Measurements from ENCODE around the gene CYFIP1.

CYFIP1 gene

GRCh38 chr15:22903427-22903826 lies 76.7 kb downstream of the CYFIP1 start:
- H3K36me3 ChIP-seq (ENCODE audit: low read length), result no peaks in the 10 kb centered on the region
- H3K4me2 ChIP-seq (ENCODE audit: low read depth, low read length, poor library complexity, severe bottlenecking), result no peak overlapping the region
- no peak overlapping the region for H3K9ac ChIP-seq (ENCODE audit: low read length)
- no peaks in the 10 kb centered on the region for H3F3A ChIP-seq (ENCODE audit: insufficient read depth)
- no peaks in the 10 kb centered on the region for H3K9me2 ChIP-seq (replicated peaks; ENCODE audit: insufficient read depth, low read length)
- H3K27ac ChIP-seq (ENCODE audit: low read depth, low read length), result no peak overlapping the region
- no peak for TF ChIP-seq CTCF (IDR thresholded peaks at IDR 0.05; ENCODE audit: insufficient read depth, low read length, poor library complexity, severe bottlenecking)
- TF ChIP-seq EZH2phosphoT487 (conservative IDR thresholded peaks at IDR 0.05; ENCODE audit: low read length), result no peak
- no peak overlapping the region for H2AFZ ChIP-seq (ENCODE audit: low read depth, low read length, severe bottlenecking)
- no peaks in the 10 kb centered on the region for H4K20me1 ChIP-seq (ENCODE audit: low read depth, low read length)
- H3K4me3 ChIP-seq (ENCODE audit: insufficient read depth, low read length, poor library complexity, severe bottlenecking), result no peak overlapping the region
- H3K79me2 ChIP-seq (ENCODE audit: insufficient read depth, low read length), result no peaks in the 10 kb centered on the region
- no peaks in the 10 kb centered on the region for H3K27me3 ChIP-seq (ENCODE audit: low read length)
- no peaks in the 10 kb centered on the region for H3K9me3 ChIP-seq (ENCODE audit: insufficient read depth, low read length)

GRCh38 chr15:22902981-22903380 lies 77.2 kb downstream of the CYFIP1 start:
- H3K9me2 ChIP-seq (replicated peaks; ENCODE audit: insufficient read depth, low read length), result no peaks in the 10 kb centered on the region
- H3K27ac ChIP-seq (ENCODE audit: low read depth, low read length), result no peak overlapping the region
- no peak overlapping the region for H3K9ac ChIP-seq (ENCODE audit: low read length)
- H4K20me1 ChIP-seq (ENCODE audit: low read depth, low read length), result no peaks in the 10 kb centered on the region
- no peak overlapping the region for H3K4me2 ChIP-seq (ENCODE audit: low read depth, low read length, poor library complexity, severe bottlenecking)
- no peak for TF ChIP-seq CTCF (IDR thresholded peaks at IDR 0.05; ENCODE audit: insufficient read depth, low read length, poor library complexity, severe bottlenecking)
- TF ChIP-seq EZH2phosphoT487 (conservative IDR thresholded peaks at IDR 0.05; ENCODE audit: low read length), result no peak
- H3K36me3 ChIP-seq (ENCODE audit: low read length), result no peaks in the 10 kb centered on the region
- no peak overlapping the region for H3K4me3 ChIP-seq (ENCODE audit: insufficient read depth, low read length, poor library complexity, severe bottlenecking)
- H3K9me3 ChIP-seq (ENCODE audit: insufficient read depth, low read length), result no peaks in the 10 kb centered on the region
- H2AFZ ChIP-seq (ENCODE audit: low read depth, low read length, severe bottlenecking), result no peak overlapping the region
- no peaks in the 10 kb centered on the region for H3F3A ChIP-seq (ENCODE audit: insufficient read depth)
- H3K27me3 ChIP-seq (ENCODE audit: low read length), result no peaks in the 10 kb centered on the region
- H3K79me2 ChIP-seq (ENCODE audit: insufficient read depth, low read length), result no peaks in the 10 kb centered on the region

DNA sequence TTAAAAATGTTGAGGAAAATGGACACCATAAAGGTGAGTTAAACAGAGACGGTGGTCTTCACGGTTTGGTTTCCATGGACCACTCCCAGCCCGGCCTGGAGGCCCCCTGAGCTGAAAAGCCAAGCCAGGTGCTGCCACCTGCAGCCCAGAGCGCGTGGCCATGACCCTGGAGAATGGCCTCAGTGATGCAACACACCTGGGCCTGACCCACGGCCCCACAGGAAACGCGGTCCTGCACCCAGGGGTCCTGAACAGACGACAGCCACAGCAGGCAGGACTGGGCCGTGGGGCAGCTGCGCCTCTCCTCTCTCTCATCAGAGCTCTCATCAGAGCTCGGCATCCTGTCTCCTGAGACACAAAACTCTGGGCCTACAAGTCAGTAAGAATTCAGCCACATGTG lies 77.6 kb downstream of the CYFIP1 start:
- H3K27me3 ChIP-seq (ENCODE audit: low read length), result no peaks in the 10 kb centered on the region
- H3K4me2 ChIP-seq (ENCODE audit: low read depth, low read length, poor library complexity, severe bottlenecking), result no peak overlapping the region
- no peak overlapping the region for H2AFZ ChIP-seq (ENCODE audit: low read depth, low read length, severe bottlenecking)
- no peaks in the 10 kb centered on the region for H4K20me1 ChIP-seq (ENCODE audit: low read depth, low read length)
- no peaks in the 10 kb centered on the region for H3K9me3 ChIP-seq (ENCODE audit: insufficient read depth, low read length)
- no peak overlapping the region for H3K27ac ChIP-seq (ENCODE audit: low read depth, low read length)
- H3K36me3 ChIP-seq (ENCODE audit: low read length), result no peaks in the 10 kb centered on the region
- no peaks in the 10 kb centered on the region for H3F3A ChIP-seq (ENCODE audit: insufficient read depth)
- TF ChIP-seq EZH2phosphoT487 (conservative IDR thresholded peaks at IDR 0.05; ENCODE audit: low read length) (no peak), CTCF (IDR thresholded peaks at IDR 0.05; ENCODE audit: insufficient read depth, low read length, poor library complexity, severe bottlenecking) (no peak)
- H3K9me2 ChIP-seq (replicated peaks; ENCODE audit: insufficient read depth, low read length), result no peaks in the 10 kb centered on the region
- no peak overlapping the region for H3K4me3 ChIP-seq (ENCODE audit: insufficient read depth, low read length, poor library complexity, severe bottlenecking)
- no peak overlapping the region for H3K9ac ChIP-seq (ENCODE audit: low read length)
- H3K79me2 ChIP-seq (ENCODE audit: insufficient read depth, low read length), result no peaks in the 10 kb centered on the region

GRCh38 chr15:22902046-22902445 lies 78.1 kb downstream of the CYFIP1 start:
- no peak overlapping the region for H2AFZ ChIP-seq (ENCODE audit: low read depth, low read length, severe bottlenecking)
- H3F3A ChIP-seq (ENCODE audit: insufficient read depth), result no peaks in the 10 kb centered on the region
- no peak overlapping the region for H3K27ac ChIP-seq (ENCODE audit: low read depth, low read length)
- TF ChIP-seq CTCF (IDR thresholded peaks at IDR 0.05; ENCODE audit: insufficient read depth, low read length, poor library complexity, severe bottlenecking) (no peak), EZH2phosphoT487 (conservative IDR thresholded peaks at IDR 0.05; ENCODE audit: low read length) (no peak)
- H3K79me2 ChIP-seq (ENCODE audit: insufficient read depth, low read length), result no peaks in the 10 kb centered on the region
- no peak overlapping the region for H3K4me3 ChIP-seq (ENCODE audit: insufficient read depth, low read length, poor library complexity, severe bottlenecking)
- H3K9me3 ChIP-seq (ENCODE audit: insufficient read depth, low read length), result no peaks in the 10 kb centered on the region
- no peak overlapping the region for H3K9ac ChIP-seq (ENCODE audit: low read length)
- no peak overlapping the region for H3K4me2 ChIP-seq (ENCODE audit: low read depth, low read length, poor library complexity, severe bottlenecking)
- no peaks in the 10 kb centered on the region for H4K20me1 ChIP-seq (ENCODE audit: low read depth, low read length)
- no peaks in the 10 kb centered on the region for H3K36me3 ChIP-seq (ENCODE audit: low read length)
- H3K9me2 ChIP-seq (replicated peaks; ENCODE audit: insufficient read depth, low read length), result no peaks in the 10 kb centered on the region
- H3K27me3 ChIP-seq (ENCODE audit: low read length), result no peaks in the 10 kb centered on the region

Measured in SU-DHL-6 (cell line).